Body of pancreas (tissue), 4 donors: ENCODE data around the gene CTDSPL.

Experiments
- POLR2A ChIP-seq, 3 donors: fragments of 450-650 bp; IDR thresholded peaks; one replicate each; pipeline ENCODE4 v1.6.1; 2016; ENCODE audit warnings: antibody characterized with exemption in 3 of 3, mild to moderate bottlenecking in 2 of 3
- TF ChIP-seq, protein P1 (sequence below), 7 experiments: fragments of 450-650 bp in 4 of 7; fragments of 200-600 bp in 3 of 7; sonication (generic) in 3 of 7; IDR thresholded peaks; one replicate each; pipeline ENCODE4 v1.5.1; 2016 to 2019; ENCODE audit warnings: antibody characterized with exemption in 7 of 7

DNA sequence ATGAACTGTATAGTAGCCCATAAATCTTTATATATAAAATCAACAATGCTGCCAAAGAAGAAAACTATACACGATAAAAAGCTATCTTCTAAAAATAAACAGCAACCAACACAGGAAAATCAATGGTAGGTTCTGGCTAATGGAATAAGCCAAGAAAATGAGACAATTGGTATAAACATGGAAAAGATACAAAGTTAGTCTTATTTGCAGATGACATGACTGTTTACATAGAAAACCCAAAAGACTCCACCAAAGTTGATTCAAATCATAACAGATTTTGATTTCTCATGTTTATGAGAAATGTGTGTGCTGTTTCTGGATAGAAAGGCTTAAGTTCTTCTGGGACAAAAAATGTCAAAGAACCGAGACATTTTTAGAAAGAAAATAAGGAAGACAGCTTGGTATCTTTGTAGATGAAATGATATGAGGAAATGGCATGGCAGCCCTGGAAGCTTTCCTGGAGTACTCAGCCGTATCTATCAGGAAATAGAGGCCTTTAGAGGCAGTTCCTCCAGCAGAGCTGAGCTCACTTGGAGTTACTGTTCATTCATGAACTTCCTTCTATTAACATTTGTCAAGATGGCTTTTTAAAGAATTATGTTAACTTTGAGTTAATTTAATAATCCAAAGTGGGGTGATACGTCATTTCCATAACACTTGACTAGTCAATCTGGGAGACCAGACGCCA, 92.2 kb downstream of the CTDSPL start:
- TF ChIP-seq, protein P1, sequence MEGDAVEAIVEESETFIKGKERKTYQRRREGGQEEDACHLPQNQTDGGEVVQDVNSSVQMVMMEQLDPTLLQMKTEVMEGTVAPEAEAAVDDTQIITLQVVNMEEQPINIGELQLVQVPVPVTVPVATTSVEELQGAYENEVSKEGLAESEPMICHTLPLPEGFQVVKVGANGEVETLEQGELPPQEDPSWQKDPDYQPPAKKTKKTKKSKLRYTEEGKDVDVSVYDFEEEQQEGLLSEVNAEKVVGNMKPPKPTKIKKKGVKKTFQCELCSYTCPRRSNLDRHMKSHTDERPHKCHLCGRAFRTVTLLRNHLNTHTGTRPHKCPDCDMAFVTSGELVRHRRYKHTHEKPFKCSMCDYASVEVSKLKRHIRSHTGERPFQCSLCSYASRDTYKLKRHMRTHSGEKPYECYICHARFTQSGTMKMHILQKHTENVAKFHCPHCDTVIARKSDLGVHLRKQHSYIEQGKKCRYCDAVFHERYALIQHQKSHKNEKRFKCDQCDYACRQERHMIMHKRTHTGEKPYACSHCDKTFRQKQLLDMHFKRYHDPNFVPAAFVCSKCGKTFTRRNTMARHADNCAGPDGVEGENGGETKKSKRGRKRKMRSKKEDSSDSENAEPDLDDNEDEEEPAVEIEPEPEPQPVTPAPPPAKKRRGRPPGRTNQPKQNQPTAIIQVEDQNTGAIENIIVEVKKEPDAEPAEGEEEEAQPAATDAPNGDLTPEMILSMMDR (IDR thresholded peaks at IDR 0.05): no peak
- no peak for TF ChIP-seq POLR2A (IDR thresholded peaks at IDR 0.05)
